ENCODE measurements around the gene SMIM23. TPM values are rescaled to one million over a fixed set of nuclear protein-coding genes. Genes with fewer than 3 reads are reported as not detected.

The SMIM23 gene
- total and polyA plus RNA-seq, 10 of the 15 experiments (the other 5 are each of a cell fraction or from before 2014, with no cell fraction given) = not detected

GRCh38 chr5:171810227-171810626, 24.6 kb downstream of the SMIM23 start (continued):
- TF ChIP-seq, protein P1, sequence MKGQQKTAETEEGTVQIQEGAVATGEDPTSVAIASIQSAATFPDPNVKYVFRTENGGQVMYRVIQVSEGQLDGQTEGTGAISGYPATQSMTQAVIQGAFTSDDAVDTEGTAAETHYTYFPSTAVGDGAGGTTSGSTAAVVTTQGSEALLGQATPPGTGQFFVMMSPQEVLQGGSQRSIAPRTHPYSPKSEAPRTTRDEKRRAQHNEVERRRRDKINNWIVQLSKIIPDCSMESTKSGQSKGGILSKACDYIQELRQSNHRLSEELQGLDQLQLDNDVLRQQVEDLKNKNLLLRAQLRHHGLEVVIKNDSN (IDR thresholded peaks at IDR 0.05; ENCODE audit: borderline replicate concordance, extremely low read length, insufficient read depth, low read depth, low read length) = no peak

GRCh38 chr5:171813270-171813669, 27.7 kb downstream of the SMIM23 start:
- 29% methylated on average over 4 of the region's 4 CpGs for WGBS (ENCODE audit: insufficient coverage, insufficient replicate concordance, low lambda C conversion rate, missing lambda C conversion rate)
- TF ChIP-seq PRDM15 (CRISPR knock-in tag; IDR thresholded peaks at IDR 0.05) = no peak
- TF ChIP-seq SMC3 (IDR thresholded peaks at IDR 0.05; ENCODE audit: borderline replicate concordance, low read length) = no peak
- TF ChIP-seq ZNF217 (IDR thresholded peaks at IDR 0.05) = no peak
- no peak for TF ChIP-seq FOS (IDR thresholded peaks at IDR 0.05; ENCODE audit: borderline replicate concordance, extremely low read depth, insufficient read length)
- TF ChIP-seq, protein P2, sequence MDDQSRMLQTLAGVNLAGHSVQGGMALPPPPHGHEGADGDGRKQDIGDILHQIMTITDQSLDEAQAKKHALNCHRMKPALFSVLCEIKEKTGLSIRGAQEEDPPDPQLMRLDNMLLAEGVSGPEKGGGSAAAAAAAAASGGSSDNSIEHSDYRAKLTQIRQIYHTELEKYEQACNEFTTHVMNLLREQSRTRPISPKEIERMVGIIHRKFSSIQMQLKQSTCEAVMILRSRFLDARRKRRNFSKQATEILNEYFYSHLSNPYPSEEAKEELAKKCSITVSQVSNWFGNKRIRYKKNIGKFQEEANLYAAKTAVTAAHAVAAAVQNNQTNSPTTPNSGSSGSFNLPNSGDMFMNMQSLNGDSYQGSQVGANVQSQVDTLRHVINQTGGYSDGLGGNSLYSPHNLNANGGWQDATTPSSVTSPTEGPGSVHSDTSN (IDR thresholded peaks at IDR 0.05; ENCODE audit: insufficient replicate concordance, low read depth, low read length) = no peak
- TF ChIP-seq RB1 (IDR thresholded peaks at IDR 0.05; ENCODE audit: borderline replicate concordance) = no peak
- no peak for TF ChIP-seq RCOR1 (conservative IDR thresholded peaks at IDR 0.05; ENCODE audit: low read depth, low read length)
- TF ChIP-seq SIX5 (IDR thresholded peaks at IDR 0.05; ENCODE audit: low read depth, low read length, severe bottlenecking) = no peak
- RAD21 ChIA-PET (ENCODE audit: unreplicated experiment) = no interaction called here
- DNase-seq (ENCODE audit: low read depth, low spot score) (no peak), ATAC-seq (no peak), FAIRE-seq (no peak)
- Histone ChIP-seq H3K27me3 (replicated peaks in 1 of 2; ENCODE audit: control insufficient read depth in 2 of 2, insufficient read depth in 2 of 2, low read length in 1 of 2) (no peaks in the 10 kb centered on the region; a peak in 2 of 4 replicates), H3K4me1 (ENCODE audit: control insufficient read depth, insufficient read depth, low read length) (no peaks in the 10 kb centered on the region), H3K9ac (ENCODE audit: control insufficient read depth, insufficient read depth, low read length) (no peak overlapping the region), H3K4me2 (ENCODE audit: control insufficient read depth, insufficient read depth) (no peak overlapping the region), H3K27ac (ENCODE audit: control insufficient read depth, insufficient read depth) (no peak overlapping the region), H3K36me3 (ENCODE audit: control insufficient read depth in 2 of 2, insufficient read depth in 2 of 2, low read length in 1 of 2) (no peaks in the 10 kb centered on the region), H2AFZ (ENCODE audit: control insufficient read depth, low read depth, low read length) (no peak overlapping the region), H3K4me3 (no peak overlapping the region), H4K20me1 (ENCODE audit: control insufficient read depth, insufficient read depth) (no peaks in the 10 kb centered on the region), H3K79me2 (ENCODE audit: control insufficient read depth, insufficient read depth, low read length) (no peaks in the 10 kb centered on the region), H3K9me3 (replicated peaks; ENCODE audit: control insufficient read depth, insufficient read depth, low read length) (no peaks in the 10 kb centered on the region)
- SMC1A ChIA-PET (ENCODE audit: uncharacterized antibody, unreplicated experiment) = no interaction called here
- POLR2A ChIA-PET = no interaction called here
- intact Hi-C loops (cut with micrococcal nuclease; ENCODE audit: unreplicated experiment) (no loop called here), in situ Hi-C loops (cut with MboI) (no loop called here)
- CTCF ChIA-PET = no interaction called here
- BruUV-seq (replicated peaks) = no TSS peak

Data from GM12878 (cell line).